Neural cell (in vitro differentiated cells): ENCODE measurements around the gene HAP1.

Source experiments
- EZH2 ChIP-seq: fragments of 200-600, 300-800 bp; shearing (Covaris generic), sonication (generic); IDR thresholded peaks from 2 replicates; pipeline ENCODE4 v1.6.1; 2014; ENCODE audit warnings: antibody characterized with exemption, low read length, borderline replicate concordance, mild to moderate bottlenecking; ENCODE audit not compliant: insufficient read depth, poor library complexity, severe bottlenecking
- RAD21 ChIP-seq: fragments of 450-650 bp; conservative IDR thresholded peaks from 2 replicates; pipeline ENCODE4 v1.6.1; 2014; ENCODE audit warnings: antibody characterized with exemption, mild to moderate bottlenecking, moderate library complexity
- TF ChIP-seq, protein P1 (sequence below): fragments of 450-650 bp; IDR thresholded peaks from 2 replicates; pipeline ENCODE4 v1.5.1; 2014; ENCODE audit warnings: antibody characterized with exemption, mild to moderate bottlenecking, moderate library complexity; ENCODE audit not compliant: poor library complexity, severe bottlenecking

DNA sequence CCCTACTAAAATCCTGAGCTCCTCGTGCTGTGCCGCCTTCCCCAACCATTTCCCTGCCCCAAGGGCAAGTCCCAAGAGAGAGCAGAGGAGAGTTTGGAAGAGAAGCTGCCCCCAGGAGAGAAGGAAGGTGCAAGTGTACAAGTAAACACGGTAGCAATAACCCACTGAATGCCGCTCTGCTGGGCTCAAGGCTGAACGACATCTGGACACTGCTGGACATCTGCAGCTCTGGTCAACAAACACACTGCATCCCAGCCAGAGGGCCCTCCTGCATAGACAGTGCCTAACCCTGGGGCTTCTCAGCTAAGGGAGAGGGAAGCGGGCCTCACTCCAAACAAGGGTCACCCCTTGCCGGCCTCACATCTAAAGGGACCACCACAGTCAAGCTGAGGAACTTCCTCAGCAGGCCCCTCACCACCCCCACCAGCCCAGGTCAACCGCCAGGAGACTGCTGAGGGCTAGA, 39.3 kb upstream of the HAP1 start:
- TF ChIP-seq RAD21: no peak
- no peak for TF ChIP-seq EZH2
- TF ChIP-seq, protein P1, sequence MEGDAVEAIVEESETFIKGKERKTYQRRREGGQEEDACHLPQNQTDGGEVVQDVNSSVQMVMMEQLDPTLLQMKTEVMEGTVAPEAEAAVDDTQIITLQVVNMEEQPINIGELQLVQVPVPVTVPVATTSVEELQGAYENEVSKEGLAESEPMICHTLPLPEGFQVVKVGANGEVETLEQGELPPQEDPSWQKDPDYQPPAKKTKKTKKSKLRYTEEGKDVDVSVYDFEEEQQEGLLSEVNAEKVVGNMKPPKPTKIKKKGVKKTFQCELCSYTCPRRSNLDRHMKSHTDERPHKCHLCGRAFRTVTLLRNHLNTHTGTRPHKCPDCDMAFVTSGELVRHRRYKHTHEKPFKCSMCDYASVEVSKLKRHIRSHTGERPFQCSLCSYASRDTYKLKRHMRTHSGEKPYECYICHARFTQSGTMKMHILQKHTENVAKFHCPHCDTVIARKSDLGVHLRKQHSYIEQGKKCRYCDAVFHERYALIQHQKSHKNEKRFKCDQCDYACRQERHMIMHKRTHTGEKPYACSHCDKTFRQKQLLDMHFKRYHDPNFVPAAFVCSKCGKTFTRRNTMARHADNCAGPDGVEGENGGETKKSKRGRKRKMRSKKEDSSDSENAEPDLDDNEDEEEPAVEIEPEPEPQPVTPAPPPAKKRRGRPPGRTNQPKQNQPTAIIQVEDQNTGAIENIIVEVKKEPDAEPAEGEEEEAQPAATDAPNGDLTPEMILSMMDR: no peak
